ENCODE measurements around the gene SHROOM3. TPM values are rescaled to one million over a fixed set of nuclear protein-coding genes. Genes with fewer than 3 reads are reported as not detected.

SHROOM3 gene
- total RNA-seq, 1 donor from 2014 or later, result 62.0 TPM

GRCh38 chr4:76729980-76730379 is 295.0 kb downstream of the SHROOM3 start:
- ATAC-seq (no peak), DNase-seq (no peak)
- no peaks in the 10 kb centered on the region for H3K27me3 ChIP-seq (ENCODE audit: low read depth)
- no peaks in the 10 kb centered on the region for H3K9me3 ChIP-seq
- H3K27ac ChIP-seq, result no peak overlapping the region
- H3K36me3 ChIP-seq, result no peaks in the 10 kb centered on the region
- intact Hi-C loops (cut with DNase I), result no loop called here
- no peak for TF ChIP-seq CTCF (IDR thresholded peaks at IDR 0.05)
- H3K4me3 ChIP-seq, result no peak overlapping the region
- H3K4me1 ChIP-seq, result peaks cover 10% of the 10 kb centered on the region

GRCh38 chr4:76732246-76732645 is 297.2 kb downstream of the SHROOM3 start:
- no peaks in the 10 kb centered on the region for H3K9me3 ChIP-seq
- ATAC-seq (no peak), DNase-seq (no peak)
- H3K36me3 ChIP-seq, result no peaks in the 10 kb centered on the region
- TF ChIP-seq CTCF (IDR thresholded peaks at IDR 0.05), result no peak
- no peaks in the 10 kb centered on the region for H3K27me3 ChIP-seq (ENCODE audit: low read depth)
- peaks cover 11% of the 10 kb centered on the region for H3K4me1 ChIP-seq
- H3K27ac ChIP-seq, result no peak overlapping the region
- intact Hi-C loops (cut with DNase I), result no loop called here
- no peak overlapping the region for H3K4me3 ChIP-seq

- Histone ChIP-seq H3K4me3 (no peak overlapping the region), H3K9me3 (no peaks in the 10 kb centered on the region), H3K27me3 (ENCODE audit: low read depth) (no peaks in the 10 kb centered on the region), H3K4me1 (peaks cover 16% of the 10 kb centered on the region), H3K36me3 (no peaks in the 10 kb centered on the region), H3K27ac (no peak overlapping the region)
- intact Hi-C loops (cut with DNase I), result no loop called here
- DNase-seq (no peak), ATAC-seq (peak in 1 of 2 donors; percentile 75)
- no peak for TF ChIP-seq CTCF (IDR thresholded peaks at IDR 0.05)
These were observed 298.2 kb downstream of the SHROOM3 start for GRCh38 chr4:76733068-76733771.

- ATAC-seq (no peak), DNase-seq (no peak)
- no peak for TF ChIP-seq CTCF (IDR thresholded peaks at IDR 0.05)
- H3K4me1 ChIP-seq, result peaks cover 21% of the 10 kb centered on the region
- H3K4me3 ChIP-seq, result no peak overlapping the region
- H3K9me3 ChIP-seq, result no peaks in the 10 kb centered on the region
- peaks cover under 1% of the 10 kb centered on the region for H3K36me3 ChIP-seq
- no peak overlapping the region for H3K27ac ChIP-seq
- no peaks in the 10 kb centered on the region for H3K27me3 ChIP-seq (ENCODE audit: low read depth)
- intact Hi-C loops (cut with DNase I), result no loop called here
These were observed 301.4 kb downstream of the SHROOM3 start for GRCh38 chr4:76736414-76736813.

GRCh38 chr4:76737180-76737579 is 302.2 kb downstream of the SHROOM3 start:
- Histone ChIP-seq H3K27ac (no peak overlapping the region), H3K4me1 (peaks cover 21% of the 10 kb centered on the region), H3K27me3 (ENCODE audit: low read depth) (no peaks in the 10 kb centered on the region), H3K4me3 (no peak overlapping the region), H3K36me3 (peaks cover 3% of the 10 kb centered on the region), H3K9me3 (no peaks in the 10 kb centered on the region)
- ATAC-seq (no peak), DNase-seq (no peak)
- intact Hi-C loops (cut with DNase I), result no loop called here
- TF ChIP-seq CTCF (IDR thresholded peaks at IDR 0.05), result no peak
